ENCODE measurements around the gene PRM2. TPM values are rescaled to one million over a fixed set of nuclear protein-coding genes. Genes with fewer than 3 reads are reported as not detected.

The PRM2 gene
- total RNA-seq, 1 experiment from 2014 or later: not detected

GRCh38 chr16:11250786-11251524 lies 25.3 kb downstream of the PRM2 start:
- Mint-ChIP-seq H3K4me1 (peaks cover 18% of the 10 kb centered on the region in 2 experiments), H3K27ac (peak overlapping the region in 1 of 3 experiments; percentile 73; a peak in 1 of 7 replicates), H3K27me3 (ENCODE audit: low read depth) (no peaks in the 10 kb centered on the region), H3K36me3 (ENCODE audit: insufficient read depth in 1 of 3, low read depth in 3 of 3) (peaks cover 5 to 13% (median 8%) of the 10 kb centered on the region in 3 experiments; a peak in 6 of 7 replicates), H3K9me3 (no peaks in the 10 kb centered on the region), H3K4me3 (no peak overlapping the region; a peak in 1 of 5 replicates)
- Histone ChIP-seq H2AFZ (ENCODE audit: low read length) (no peak overlapping the region), H2AK5ac (ENCODE audit: insufficient read length, low read length) (no peak overlapping the region), H2BK120ac (ENCODE audit: low read depth, low read length, poor library complexity, severe bottlenecking) (no peak overlapping the region), H3K56ac (ENCODE audit: insufficient read length, low read depth, low read length) (no peak overlapping the region), H3K23me2 (ENCODE audit: insufficient read length, low read depth, low read length, poor library complexity, severe bottlenecking) (no peaks in the 10 kb centered on the region), H3K18ac (ENCODE audit: insufficient read length, low read depth, low read length) (no peak overlapping the region), H2BK12ac (ENCODE audit: insufficient read length, low read depth, low read length) (no peak overlapping the region), H4K20me1 (ENCODE audit: control insufficient read depth, insufficient read depth, insufficient read length) (peaks cover 6% of the 10 kb centered on the region), H3T11ph (ENCODE audit: low read length) (no peak overlapping the region), H3K9me3 (ENCODE audit: control insufficient read depth, low read depth, low read length) (no peaks in the 10 kb centered on the region), H3K4me2 (ENCODE audit: insufficient read depth, insufficient read length, low read length) (no peak overlapping the region), H3K27ac (ENCODE audit: insufficient read length, low read depth, low read length) (no peak overlapping the region), H3K4me1 (ENCODE audit: insufficient read depth, low read length) (no peaks in the 10 kb centered on the region), H2BK5ac (ENCODE audit: insufficient read length, low read length) (no peak overlapping the region), H4K8ac (replicated peaks; ENCODE audit: insufficient read length, low read depth, low read length) (no peak overlapping the region), H3K79me2 (ENCODE audit: insufficient read depth, low read length) (peaks cover 10% of the 10 kb centered on the region; the same call in 1 of the 2 replicates), H4K5ac (ENCODE audit: insufficient read length, low read depth, low read length) (no peak overlapping the region), H3K23ac (ENCODE audit: insufficient read length, low read depth, low read length) (no peak overlapping the region), H3K4ac (ENCODE audit: low read depth, low read length) (no peak overlapping the region), H3K14ac (ENCODE audit: insufficient read depth, low read length) (no peak overlapping the region), H3K79me1 (ENCODE audit: insufficient read depth, low read depth, low read length, poor library complexity, severe bottlenecking) (no peaks in the 10 kb centered on the region), H2BK20ac (ENCODE audit: low read depth, low read length, poor library complexity, severe bottlenecking) (no peak overlapping the region), H3K9ac (ENCODE audit: extremely low read depth, insufficient read length, low read length) (no peak overlapping the region), H2BK15ac (ENCODE audit: low read depth, low read length) (no peak overlapping the region), H4K91ac (ENCODE audit: insufficient read length, low read depth, low read length) (no peak overlapping the region), H3K27me3 (ENCODE audit: insufficient read depth, low read length) (no peaks in the 10 kb centered on the region)
- no CpG with 5 or more reads among the region's 10 CpGs for WGBS (ENCODE audit: extremely low coverage, insufficient read length, low lambda C conversion rate)
- DNase-seq: no peak
- no peak for TF ChIP-seq CTCF (conservative IDR thresholded peaks at IDR 0.05)

Measured in H9 (cell line).